B cell (primary cell): ENCODE results near the gene ATR. TPM values are rescaled to one million over a fixed set of nuclear protein-coding genes. Genes with fewer than 3 reads are reported as not detected.

ENCODE experiments used
- ATAC-seq: fragments of 200-7000 bp; cut with Tn5 transposase; one replicate; pipeline ENCODE4 v1.10.0; 2021; ENCODE audit warnings: low read depth, mild to moderate bottlenecking, moderate number of reproducible peaks, moderate library complexity
- CTCF ChIA-PET: fragments of 350-600 bp; sonication (Branson Sonifier 250); formaldehyde crosslinking; loops from one replicate; lab custom pipeline; 2021; ENCODE audit warnings: antibody characterized with exemption, inconsistent platforms; lab: Charles Lee
- POLR2A ChIA-PET: fragments of 350-600 bp; sonication (Branson Sonifier 250); formaldehyde crosslinking; loops from one replicate; lab custom pipeline; 2021; ENCODE audit warnings: antibody characterized with exemption; lab: Charles Lee
- DNase-seq: peaks from one replicate; pipeline ENCODE4 v3.0.0; 2013
- H2AFZ ChIP-seq: 2 replicates; pipeline ENCODE4 v1.6.1; 2012; ENCODE audit warnings: mild to moderate bottlenecking, low read depth, low read length; ENCODE audit not compliant: insufficient read depth, poor library complexity, severe bottlenecking
- H3K27ac ChIP-seq, 2 donors: 1 replicate in 1 of 2; 2 replicates in 1 of 2; pipeline ENCODE4 v1.5.1; 2012 to 2013; ENCODE audit warnings: low read length in 2 of 2, mild to moderate bottlenecking in 2 of 2, moderate library complexity in 1 of 2
- H3K27me3 ChIP-seq, 4 experiments: fragments of 200-600 bp in 1 of 4; sonication (generic) in 1 of 4; replicated peaks in 1 of 4; 1 replicate in 2 of 4; 2 replicates in 2 of 4; pipeline versions ENCODE4 v1.6.1 to v1.7.0; 2013 to 2016; ENCODE audit warnings: low read length in 3 of 4, mild to moderate bottlenecking in 2 of 4, mixed read lengths in 1 of 4, moderate library complexity in 1 of 4; ENCODE audit not compliant: insufficient read depth in 4 of 4, control insufficient read depth in 3 of 4; ENCODE audit errors: control extremely low read depth in 1 of 4
- H3K36me3 ChIP-seq, 2 experiments: replicated peaks in 1 of 2; 1 replicate in 1 of 2; 2 replicates in 1 of 2; pipeline versions ENCODE4 v1.6.1 to v1.7.1; 2013; ENCODE audit warnings: low read length in 1 of 2; ENCODE audit not compliant: insufficient read depth in 2 of 2, control insufficient read depth in 1 of 2; ENCODE audit errors: control extremely low read depth in 1 of 2, extremely low read depth in 1 of 2
- H3K4me1 ChIP-seq, 2 donors: fragments of 200-600 bp in 1 of 2; sonication (generic) in 1 of 2; 1 replicate in 1 of 2; 2 replicates in 1 of 2; pipeline versions ENCODE4 v1.5.1 to v1.6.1; 2013 to 2017; ENCODE audit warnings: low read length in 2 of 2; ENCODE audit not compliant: control insufficient read depth in 2 of 2, insufficient read depth in 2 of 2
- H3K4me2 ChIP-seq: replicated peaks from 2 replicates; pipeline ENCODE3; 2012; ENCODE audit warnings: mild to moderate bottlenecking, low read depth, low read length; ENCODE audit not compliant: poor library complexity, severe bottlenecking
- H3K4me3 ChIP-seq, 5 experiments: fragments of 200-600 bp in 1 of 5; sonication (generic) in 1 of 5; 1 replicate in 3 of 5; 2 replicates in 2 of 5; pipeline versions ENCODE4 v1.5.1 to v1.7.0; 2011 to 2016; ENCODE audit warnings: low read length in 4 of 5, mild to moderate bottlenecking in 4 of 5, low read depth in 2 of 5, control low read depth in 1 of 5, moderate library complexity in 1 of 5; ENCODE audit not compliant: insufficient read depth in 1 of 5; ENCODE audit errors: control extremely low read depth in 1 of 5, extremely low read depth in 1 of 5
- H3K79me2 ChIP-seq: fragments of 200-600 bp; sonication (generic); one replicate; pipeline ENCODE4 v1.6.0; 2016; ENCODE audit warnings: low read length; ENCODE audit not compliant: control insufficient read depth, insufficient read depth
- H3K9ac ChIP-seq: fragments of 200-600 bp; sonication (generic); 2 replicates; pipeline ENCODE4 v1.6.1; 2017; ENCODE audit warnings: mild to moderate bottlenecking, low read length, moderate library complexity
- H3K9me3 ChIP-seq, 3 donors: one replicate each; pipeline versions ENCODE4 v1.6.1 to v1.7.1; 2013; ENCODE audit warnings: low read length in 2 of 3; ENCODE audit not compliant: control insufficient read depth in 2 of 3, insufficient read depth in 1 of 3; ENCODE audit errors: control extremely low read depth in 1 of 3
- H4K20me1 ChIP-seq: 2 replicates; pipeline ENCODE4 v1.6.0; 2012; ENCODE audit warnings: mild to moderate bottlenecking, low read length; ENCODE audit not compliant: insufficient read depth, control insufficient read depth, poor library complexity, severe bottlenecking
- H3K27ac Mint-ChIP-seq: one replicate; pipeline ENCODE4 v1.8.0; 2021; ENCODE audit warnings: mixed read lengths
- H3K27me3 Mint-ChIP-seq: one replicate; pipeline ENCODE4 v1.8.0; 2021; ENCODE audit warnings: mixed read lengths
- H3K4me1 Mint-ChIP-seq: one replicate; pipeline ENCODE4 v1.8.0; 2021; ENCODE audit warnings: mixed read lengths
- H3K4me3 Mint-ChIP-seq: one replicate; pipeline ENCODE4 v1.8.0; 2021; ENCODE audit warnings: mixed read lengths
- H3K9me3 Mint-ChIP-seq: one replicate; pipeline ENCODE4 v1.8.0; 2022; ENCODE audit warnings: mixed read lengths; ENCODE audit not compliant: insufficient read depth
- EZH2 ChIP-seq: IDR thresholded peaks from 2 replicates; pipeline ENCODE4 v1.6.1; 2012; ENCODE audit warnings: borderline replicate concordance, low read depth, mild to moderate bottlenecking, moderate library complexity, low read length; ENCODE audit not compliant: insufficient read depth, poor library complexity, severe bottlenecking
- WGBS: methylation state at CpG from one replicate; pipeline ENCODE4 v1.1.5; 2013; ENCODE audit warnings: missing lambda C conversion rate; ENCODE audit not compliant: insufficient coverage; 5-methylcytosine and 5-hydroxymethylcytosine counted together
- intact Hi-C: fragments of 100-400 bp; cut with micrococcal nuclease; formaldehyde crosslinking; loops from one replicate; pipeline ENCODE4 v1.10.0; 2022
- polyA plus RNA-seq: library from polyadenylated mRNA; depleted of rRNA; stranded (reverse); fragments of >200 nt; gene quantifications from 2 replicates; pipeline ENCODE4 v1.2.3, GENCODE V29; 2012
- total RNA-seq, 2 donors: library from RNA; stranded (reverse); fragments of 120-200 nt in 1 of 2; gene quantifications; 1 replicate in 1 of 2; 2 replicates in 1 of 2; pipeline versions ENCODE4 v1.2.3 to v1.2.4, GENCODE V29; 2013 to 2022
- TF ChIP-seq, protein P1 (sequence below): fragments of 200-600 bp; IDR thresholded peaks from one replicate; pipeline ENCODE4 v1.8.0; 2022; ENCODE audit warnings: antibody characterized with exemption, mild to moderate bottlenecking

ATR gene
- total and polyA plus RNA-seq, 2 donors (not counting 1 experiment from before 2014, with no cell fraction given) = 17.1 to 46.7 TPM

DNA sequence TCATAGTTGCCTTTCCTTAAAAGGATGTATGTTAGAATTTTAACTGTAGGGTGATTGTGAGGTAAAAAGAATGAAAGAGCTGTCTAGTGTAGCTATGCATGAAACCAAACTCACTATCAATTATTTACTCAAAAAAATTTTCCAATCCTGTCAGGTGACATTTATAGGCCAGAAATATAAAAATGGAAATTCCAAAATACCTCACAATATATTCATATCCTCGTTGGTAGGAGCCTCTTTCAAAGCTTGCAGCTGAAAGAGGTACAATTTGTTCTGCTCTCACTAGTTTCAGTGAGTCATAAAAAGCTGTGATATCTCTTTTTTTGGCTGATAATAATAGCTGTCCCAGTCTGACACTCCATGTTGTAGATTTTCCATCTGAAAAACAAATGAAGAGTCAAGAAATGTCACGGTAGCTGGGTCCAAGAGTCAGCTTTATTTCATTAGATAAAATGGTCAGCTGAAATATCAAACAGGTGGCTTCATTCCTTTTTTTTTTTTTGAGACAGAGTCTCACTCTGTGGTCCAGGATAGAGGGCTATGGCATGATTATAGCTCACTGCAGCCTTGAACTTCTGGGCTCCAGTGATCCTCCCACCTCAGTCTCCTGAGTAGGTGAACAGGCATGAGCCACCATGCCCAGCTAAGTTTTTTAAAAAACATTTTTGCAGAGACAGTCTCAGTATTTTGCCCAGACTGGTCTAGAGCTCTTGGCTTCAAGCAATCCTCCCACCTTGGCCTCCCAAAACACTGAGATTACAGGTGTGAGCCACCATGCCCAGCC lies 79.9 kb downstream of the ATR start:
- 80% methylated on average over 1 of the region's 2 CpGs for WGBS
- Mint-ChIP-seq H3K9me3 (peaks cover 4% of the 10 kb centered on the region), H3K4me3 (no peak overlapping the region), H3K4me1 (no peaks in the 10 kb centered on the region), H3K27me3 (no peaks in the 10 kb centered on the region), H3K27ac (no peak overlapping the region)
- Histone ChIP-seq H3K9me3 (peaks cover 0 to 5% (median 5%) of the 10 kb centered on the region in 3 donors), H3K9ac (no peak overlapping the region), H3K4me3 (no peak overlapping the region), H4K20me1 (no peaks in the 10 kb centered on the region), H3K27ac (no peak overlapping the region), H2AFZ (no peak overlapping the region), H3K4me1 (no peaks in the 10 kb centered on the region), H3K36me3 (peaks cover 18 to 48% of the 10 kb centered on the region in 2 experiments), H3K27me3 (no peaks in the 10 kb centered on the region), H3K4me2 (no peak overlapping the region), H3K79me2 (no peaks in the 10 kb centered on the region)
- ATAC-seq = no peak
- intact Hi-C loops = no loop called here
- ChIA-PET CTCF (no interaction called here), POLR2A (interaction anchor here (0.5 kb wide), 1 partner anchor 10 kb away, joined by 4 read pairs; no protein-coding TSS in a partner anchor)
- no peak for DNase-seq
- no peak for TF ChIP-seq EZH2
- TF ChIP-seq, protein P1, sequence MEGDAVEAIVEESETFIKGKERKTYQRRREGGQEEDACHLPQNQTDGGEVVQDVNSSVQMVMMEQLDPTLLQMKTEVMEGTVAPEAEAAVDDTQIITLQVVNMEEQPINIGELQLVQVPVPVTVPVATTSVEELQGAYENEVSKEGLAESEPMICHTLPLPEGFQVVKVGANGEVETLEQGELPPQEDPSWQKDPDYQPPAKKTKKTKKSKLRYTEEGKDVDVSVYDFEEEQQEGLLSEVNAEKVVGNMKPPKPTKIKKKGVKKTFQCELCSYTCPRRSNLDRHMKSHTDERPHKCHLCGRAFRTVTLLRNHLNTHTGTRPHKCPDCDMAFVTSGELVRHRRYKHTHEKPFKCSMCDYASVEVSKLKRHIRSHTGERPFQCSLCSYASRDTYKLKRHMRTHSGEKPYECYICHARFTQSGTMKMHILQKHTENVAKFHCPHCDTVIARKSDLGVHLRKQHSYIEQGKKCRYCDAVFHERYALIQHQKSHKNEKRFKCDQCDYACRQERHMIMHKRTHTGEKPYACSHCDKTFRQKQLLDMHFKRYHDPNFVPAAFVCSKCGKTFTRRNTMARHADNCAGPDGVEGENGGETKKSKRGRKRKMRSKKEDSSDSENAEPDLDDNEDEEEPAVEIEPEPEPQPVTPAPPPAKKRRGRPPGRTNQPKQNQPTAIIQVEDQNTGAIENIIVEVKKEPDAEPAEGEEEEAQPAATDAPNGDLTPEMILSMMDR = no peak

DNA sequence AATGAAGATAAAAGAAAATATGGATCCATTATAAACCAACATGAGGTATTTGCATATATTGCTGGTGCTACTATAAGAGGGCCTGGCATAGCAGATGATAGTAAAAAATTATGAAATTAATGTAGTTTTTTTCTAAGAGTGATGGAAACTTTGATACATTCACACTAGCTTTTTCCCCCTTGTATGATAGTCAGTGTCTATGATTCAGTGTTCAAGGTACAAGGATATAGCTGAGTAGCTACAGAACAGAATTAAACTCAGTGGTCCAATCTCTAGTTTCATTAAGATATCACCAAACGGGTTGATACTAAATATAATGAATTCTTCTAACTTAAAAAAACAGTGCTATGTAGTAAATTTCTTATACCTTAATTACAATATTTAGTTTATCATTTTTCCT lies 80.8 kb downstream of the ATR start:
- no peak overlapping the region for H3K9ac ChIP-seq
- ATAC-seq (no peak), DNase-seq (no peak)
- POLR2A ChIA-PET = no interaction called here
- H3K36me3 ChIP-seq = peaks cover 19 to 49% of the 10 kb centered on the region in 2 experiments
- no peak overlapping the region for H3K27ac Mint-ChIP-seq
- intact Hi-C loops = no loop called here
- H3K4me2 ChIP-seq = no peak overlapping the region
- H4K20me1 ChIP-seq = no peaks in the 10 kb centered on the region
- no peaks in the 10 kb centered on the region for H3K4me1 Mint-ChIP-seq
- CTCF ChIA-PET = no interaction called here
- H3K4me1 ChIP-seq = no peaks in the 10 kb centered on the region
- H3K4me3 Mint-ChIP-seq = no peak overlapping the region
- H3K27me3 ChIP-seq = no peaks in the 10 kb centered on the region
- WGBS = no CpG with 5 or more reads among the region's 1 CpG
- H3K79me2 ChIP-seq = no peaks in the 10 kb centered on the region
- H3K9me3 Mint-ChIP-seq = peaks cover 4% of the 10 kb centered on the region
- no peaks in the 10 kb centered on the region for H3K27me3 Mint-ChIP-seq
- no peak overlapping the region for H2AFZ ChIP-seq
- no peak overlapping the region for H3K4me3 ChIP-seq
- H3K27ac ChIP-seq = no peak overlapping the region
- H3K9me3 ChIP-seq = peaks cover 0 to 5% (median 4%) of the 10 kb centered on the region in 3 donors
- no peak for TF ChIP-seq EZH2
- TF ChIP-seq, protein P1 = no peak
